ENCODE data around the gene BTBD9. TPM values are rescaled to one million over a fixed set of nuclear protein-coding genes. Genes with fewer than 3 reads are reported as not detected.

BTBD9 gene
- total and polyA plus RNA-seq, 9 of the 15 experiments (the other 6 are each of a cell fraction or from before 2014, with no cell fraction given): 0.08 to 1.6 (median 0.58) TPM

DNA sequence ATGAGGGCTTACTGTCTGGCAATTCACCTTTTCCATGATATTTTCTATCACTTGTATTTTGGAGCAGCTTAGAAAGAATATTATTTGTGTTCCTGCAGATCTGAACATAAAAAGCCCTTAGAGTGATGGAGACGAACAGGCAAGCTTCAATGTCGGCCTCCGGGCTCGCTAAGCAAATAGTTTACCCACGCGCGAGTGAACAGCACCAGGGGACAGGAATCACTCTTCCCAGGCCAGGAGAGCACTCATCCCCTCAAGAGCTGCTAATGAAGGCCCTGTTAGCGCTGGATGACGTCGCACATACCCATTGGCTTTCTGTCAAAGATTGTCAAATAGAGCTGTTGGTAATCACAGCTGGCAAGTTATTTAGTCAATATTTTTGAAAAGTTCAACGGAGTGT, 424.5 kb downstream of the BTBD9 start (continued):
- TF ChIP-seq, protein P1, sequence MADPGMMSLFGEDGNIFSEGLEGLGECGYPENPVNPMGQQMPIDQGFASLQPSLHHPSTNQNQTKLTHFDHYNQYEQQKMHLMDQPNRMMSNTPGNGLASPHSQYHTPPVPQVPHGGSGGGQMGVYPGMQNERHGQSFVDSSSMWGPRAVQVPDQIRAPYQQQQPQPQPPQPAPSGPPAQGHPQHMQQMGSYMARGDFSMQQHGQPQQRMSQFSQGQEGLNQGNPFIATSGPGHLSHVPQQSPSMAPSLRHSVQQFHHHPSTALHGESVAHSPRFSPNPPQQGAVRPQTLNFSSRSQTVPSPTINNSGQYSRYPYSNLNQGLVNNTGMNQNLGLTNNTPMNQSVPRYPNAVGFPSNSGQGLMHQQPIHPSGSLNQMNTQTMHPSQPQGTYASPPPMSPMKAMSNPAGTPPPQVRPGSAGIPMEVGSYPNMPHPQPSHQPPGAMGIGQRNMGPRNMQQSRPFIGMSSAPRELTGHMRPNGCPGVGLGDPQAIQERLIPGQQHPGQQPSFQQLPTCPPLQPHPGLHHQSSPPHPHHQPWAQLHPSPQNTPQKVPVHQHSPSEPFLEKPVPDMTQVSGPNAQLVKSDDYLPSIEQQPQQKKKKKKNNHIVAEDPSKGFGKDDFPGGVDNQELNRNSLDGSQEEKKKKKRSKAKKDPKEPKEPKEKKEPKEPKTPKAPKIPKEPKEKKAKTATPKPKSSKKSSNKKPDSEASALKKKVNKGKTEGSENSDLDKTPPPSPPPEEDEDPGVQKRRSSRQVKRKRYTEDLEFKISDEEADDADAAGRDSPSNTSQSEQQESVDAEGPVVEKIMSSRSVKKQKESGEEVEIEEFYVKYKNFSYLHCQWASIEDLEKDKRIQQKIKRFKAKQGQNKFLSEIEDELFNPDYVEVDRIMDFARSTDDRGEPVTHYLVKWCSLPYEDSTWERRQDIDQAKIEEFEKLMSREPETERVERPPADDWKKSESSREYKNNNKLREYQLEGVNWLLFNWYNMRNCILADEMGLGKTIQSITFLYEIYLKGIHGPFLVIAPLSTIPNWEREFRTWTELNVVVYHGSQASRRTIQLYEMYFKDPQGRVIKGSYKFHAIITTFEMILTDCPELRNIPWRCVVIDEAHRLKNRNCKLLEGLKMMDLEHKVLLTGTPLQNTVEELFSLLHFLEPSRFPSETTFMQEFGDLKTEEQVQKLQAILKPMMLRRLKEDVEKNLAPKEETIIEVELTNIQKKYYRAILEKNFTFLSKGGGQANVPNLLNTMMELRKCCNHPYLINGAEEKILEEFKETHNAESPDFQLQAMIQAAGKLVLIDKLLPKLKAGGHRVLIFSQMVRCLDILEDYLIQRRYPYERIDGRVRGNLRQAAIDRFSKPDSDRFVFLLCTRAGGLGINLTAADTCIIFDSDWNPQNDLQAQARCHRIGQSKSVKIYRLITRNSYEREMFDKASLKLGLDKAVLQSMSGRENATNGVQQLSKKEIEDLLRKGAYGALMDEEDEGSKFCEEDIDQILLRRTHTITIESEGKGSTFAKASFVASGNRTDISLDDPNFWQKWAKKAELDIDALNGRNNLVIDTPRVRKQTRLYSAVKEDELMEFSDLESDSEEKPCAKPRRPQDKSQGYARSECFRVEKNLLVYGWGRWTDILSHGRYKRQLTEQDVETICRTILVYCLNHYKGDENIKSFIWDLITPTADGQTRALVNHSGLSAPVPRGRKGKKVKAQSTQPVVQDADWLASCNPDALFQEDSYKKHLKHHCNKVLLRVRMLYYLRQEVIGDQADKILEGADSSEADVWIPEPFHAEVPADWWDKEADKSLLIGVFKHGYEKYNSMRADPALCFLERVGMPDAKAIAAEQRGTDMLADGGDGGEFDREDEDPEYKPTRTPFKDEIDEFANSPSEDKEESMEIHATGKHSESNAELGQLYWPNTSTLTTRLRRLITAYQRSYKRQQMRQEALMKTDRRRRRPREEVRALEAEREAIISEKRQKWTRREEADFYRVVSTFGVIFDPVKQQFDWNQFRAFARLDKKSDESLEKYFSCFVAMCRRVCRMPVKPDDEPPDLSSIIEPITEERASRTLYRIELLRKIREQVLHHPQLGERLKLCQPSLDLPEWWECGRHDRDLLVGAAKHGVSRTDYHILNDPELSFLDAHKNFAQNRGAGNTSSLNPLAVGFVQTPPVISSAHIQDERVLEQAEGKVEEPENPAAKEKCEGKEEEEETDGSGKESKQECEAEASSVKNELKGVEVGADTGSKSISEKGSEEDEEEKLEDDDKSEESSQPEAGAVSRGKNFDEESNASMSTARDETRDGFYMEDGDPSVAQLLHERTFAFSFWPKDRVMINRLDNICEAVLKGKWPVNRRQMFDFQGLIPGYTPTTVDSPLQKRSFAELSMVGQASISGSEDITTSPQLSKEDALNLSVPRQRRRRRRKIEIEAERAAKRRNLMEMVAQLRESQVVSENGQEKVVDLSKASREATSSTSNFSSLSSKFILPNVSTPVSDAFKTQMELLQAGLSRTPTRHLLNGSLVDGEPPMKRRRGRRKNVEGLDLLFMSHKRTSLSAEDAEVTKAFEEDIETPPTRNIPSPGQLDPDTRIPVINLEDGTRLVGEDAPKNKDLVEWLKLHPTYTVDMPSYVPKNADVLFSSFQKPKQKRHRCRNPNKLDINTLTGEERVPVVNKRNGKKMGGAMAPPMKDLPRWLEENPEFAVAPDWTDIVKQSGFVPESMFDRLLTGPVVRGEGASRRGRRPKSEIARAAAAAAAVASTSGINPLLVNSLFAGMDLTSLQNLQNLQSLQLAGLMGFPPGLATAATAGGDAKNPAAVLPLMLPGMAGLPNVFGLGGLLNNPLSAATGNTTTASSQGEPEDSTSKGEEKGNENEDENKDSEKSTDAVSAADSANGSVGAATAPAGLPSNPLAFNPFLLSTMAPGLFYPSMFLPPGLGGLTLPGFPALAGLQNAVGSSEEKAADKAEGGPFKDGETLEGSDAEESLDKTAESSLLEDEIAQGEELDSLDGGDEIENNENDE (IDR thresholded peaks at IDR 0.05; ENCODE audit: low read depth, low read length): no peak
